H1 (cell line): ENCODE results near the gene CORO6. TPM values are rescaled to one million over a fixed set of nuclear protein-coding genes. Genes with fewer than 3 reads are reported as not detected.
A peak's percentile ranks its signal among the peaks of the same experiment; 100 is the strongest.

Experiments used
- BACH1 ChIP-seq: IDR thresholded peaks from 2 replicates; pipeline ENCODE4 v1.6.1; 2012; ENCODE audit warnings: low read length, improper control_type of control experiment
- CBX5 ChIP-seq: fragments of 300-800, 300-1000 bp; sonication (generic); IDR thresholded peaks from 2 replicates; pipeline ENCODE4 v1.7.1; 2016; ENCODE audit warnings: antibody characterized with exemption, low read length, low read depth
- CEBPB ChIP-seq: IDR thresholded peaks from 2 replicates; pipeline ENCODE4 v1.6.1; 2012; ENCODE audit warnings: low read depth, low read length
- CHD1 ChIP-seq: IDR thresholded peaks from 2 replicates; pipeline ENCODE4 v1.6.1; 2012; ENCODE audit warnings: low read depth, low read length, improper control_type of control experiment
- CHD2 ChIP-seq: IDR thresholded peaks from 2 replicates; pipeline ENCODE4 v1.6.1; 2012; ENCODE audit warnings: low read length, improper control_type of control experiment
- CTBP2 ChIP-seq: IDR thresholded peaks from 2 replicates; pipeline ENCODE4 v1.7.0; 2011; ENCODE audit warnings: borderline replicate concordance, mild to moderate bottlenecking, moderate library complexity, mixed read lengths, low read length; ENCODE audit not compliant: insufficient read depth, insufficient read length
- GTF2F1 ChIP-seq: IDR thresholded peaks from 2 replicates; pipeline ENCODE4 v1.6.1; 2012; ENCODE audit warnings: low read depth, low read length, improper control_type of control experiment, borderline replicate concordance
- JUND ChIP-seq: IDR thresholded peaks from 2 replicates; pipeline ENCODE4 v1.6.1; 2011; ENCODE audit warnings: mild to moderate bottlenecking, improper control_type of control experiment, low read length
- MAFK ChIP-seq: IDR thresholded peaks from 2 replicates; pipeline ENCODE4 v1.6.1; 2012; ENCODE audit warnings: low read depth, mild to moderate bottlenecking, improper control_type of control experiment, low read length
- NRF1 ChIP-seq: IDR thresholded peaks from 2 replicates; pipeline ENCODE4 v1.6.1; 2011; ENCODE audit warnings: mild to moderate bottlenecking, low read depth, low read length, improper control_type of control experiment
- POLR2AphosphoS5 ChIP-seq: IDR thresholded peaks from 2 replicates; pipeline ENCODE4 v1.6.1; 2011; ENCODE audit warnings: low read depth, low read length
- RBBP5 ChIP-seq: IDR thresholded peaks from 2 replicates; pipeline ENCODE4 v1.7.1; 2012; ENCODE audit warnings: low read depth, mild to moderate bottlenecking, inconsistent platforms, low read length, moderate library complexity, borderline replicate concordance
- SAP30 ChIP-seq: fragments of 300-600 bp; sonication (generic); IDR thresholded peaks from 2 replicates; pipeline ENCODE4 v1.7.1; 2012; ENCODE audit warnings: low read length, moderate library complexity, mild to moderate bottlenecking, inconsistent platforms; ENCODE audit not compliant: insufficient read depth, insufficient replicate concordance
- SIN3A ChIP-seq, 2 experiments: IDR thresholded peaks in 1 of 2; conservative IDR thresholded peaks in 1 of 2; 2 replicates each; pipeline ENCODE4 v1.6.1; 2011 to 2012; ENCODE audit warnings: low read length in 2 of 2, improper control_type of control experiment in 1 of 2, low read depth in 1 of 2, mild to moderate bottlenecking in 1 of 2
- SIRT6 ChIP-seq: IDR thresholded peaks from one replicate; pipeline ENCODE4 v1.7.1; 2012; ENCODE audit warnings: low read length, inconsistent platforms
- SP2 ChIP-seq: IDR thresholded peaks from 2 replicates; pipeline ENCODE4 v1.6.1; 2012; ENCODE audit warnings: mild to moderate bottlenecking, low read length, inconsistent platforms
- SRF ChIP-seq: IDR thresholded peaks from 2 replicates; pipeline ENCODE4 v1.6.1; 2011; ENCODE audit warnings: mild to moderate bottlenecking, low read depth, low read length, moderate library complexity
- TAF1 ChIP-seq: IDR thresholded peaks from 2 replicates; pipeline ENCODE4 v1.6.1; 2011; ENCODE audit warnings: mild to moderate bottlenecking, low read depth, low read length
- TCF12 ChIP-seq: IDR thresholded peaks from 2 replicates; pipeline ENCODE4 v1.6.1; 2011; ENCODE audit warnings: low read depth, mild to moderate bottlenecking, low read length
- TEAD4 ChIP-seq: IDR thresholded peaks from 2 replicates; pipeline ENCODE4 v1.6.1; 2012; ENCODE audit warnings: low read depth, low read length, inconsistent platforms, mixed read lengths
- polyA plus RNA-seq, 7 experiments: library from polyadenylated mRNA; depleted of rRNA in 3 of 7; stranded (reverse) in 5 of 7; unstranded in 2 of 7; fragments of >200 nt in 5 of 7; fragments of 200-250 nt in 2 of 7; gene quantifications; 1 replicate in 5 of 7; 2 replicates in 1 of 7; 4 replicates in 1 of 7; pipeline versions ENCODE4 v1.2.1 to v1.2.3, GENCODE V29; 2011 to 2013; ENCODE audit warnings: missing spikeins in 2 of 7, mixed read lengths in 2 of 7
- total RNA-seq: library from RNA; stranded (reverse); fragmentation: NEBNext Ultra II Directional; extraction: Animal tissue kit (Norgen Biotek cat#: 25700); gene quantifications from 2 replicates; pipeline ENCODE4 v1.2.1, GENCODE V29; 2021
- TF ChIP-seq, protein P1 (sequence below): IDR thresholded peaks from 2 replicates; pipeline ENCODE4 v1.6.1; 2012; ENCODE audit warnings: low read length, inconsistent platforms
- TF ChIP-seq, protein P2 (sequence below): IDR thresholded peaks from 2 replicates; pipeline ENCODE4 v1.6.1; 2012; ENCODE audit warnings: inconsistent platforms

Gene CORO6
- total and polyA plus RNA-seq, 2 of the 8 experiments (the other 6 are each of a cell fraction or from before 2014, with no cell fraction given) = 2.5 to 8.6 TPM

DNA sequence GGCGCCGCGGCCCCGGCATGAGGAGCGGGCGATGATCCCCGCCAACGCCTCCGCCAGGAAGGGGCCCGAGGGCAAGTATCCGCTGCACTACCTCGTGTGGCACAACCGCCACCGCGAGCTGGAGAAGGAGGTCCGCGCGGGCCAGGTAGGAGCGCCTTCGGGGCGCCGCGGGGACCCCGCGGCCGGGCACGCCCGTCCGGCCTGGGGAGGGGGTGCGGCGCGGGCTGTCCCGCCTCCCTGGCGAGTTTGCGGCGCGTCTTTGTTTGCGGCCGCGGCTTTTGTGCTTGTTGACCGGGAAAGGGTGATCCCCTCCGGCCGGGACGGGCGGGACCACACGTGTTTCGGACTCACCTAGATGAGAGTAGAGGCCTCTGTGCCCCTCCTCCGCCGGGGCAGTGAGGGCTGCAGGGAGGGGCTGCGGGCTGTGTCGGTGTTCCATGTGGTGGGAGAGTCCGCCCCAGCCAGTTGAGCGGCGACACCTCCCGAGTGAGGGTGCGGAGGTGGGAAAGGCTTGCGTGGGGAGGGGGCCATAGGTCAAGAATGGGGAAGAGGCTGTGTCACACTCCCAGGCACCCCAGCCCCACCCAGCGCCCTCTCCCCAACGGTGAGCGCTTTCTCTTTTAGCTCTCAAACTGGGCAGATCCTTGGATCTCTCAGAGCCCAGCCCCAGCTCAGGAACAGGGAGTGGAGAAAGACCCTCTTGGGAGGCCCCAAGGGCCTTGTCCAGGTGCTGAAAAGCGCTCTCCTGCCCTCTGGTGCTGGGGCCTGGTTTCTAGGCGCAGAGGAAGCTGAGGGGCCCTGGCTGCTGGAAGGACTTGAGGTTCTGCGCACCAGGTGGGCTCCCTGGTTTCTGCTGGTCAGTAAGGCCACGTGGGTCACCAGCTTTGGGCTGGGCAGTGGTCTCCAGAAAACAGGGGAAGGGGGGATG lies 28.9 kb downstream of the CORO6 start (continued):
- TF ChIP-seq NRF1 (no peak), TCF12 (no peak), SAP30 (peak; percentile 100), CEBPB (no peak), CHD2 (0 out of 2 replicates have a peak, but pooled peaks have one; percentile 9), TEAD4 (no peak), SIN3A (conservative IDR thresholded peaks at IDR 0.05 in 1 of 2, IDR thresholded peaks at IDR 0.05 in 1 of 2; ENCODE audit: low read depth in 1 of 2, low read length in 2 of 2) (peak; percentile 100), TAF1 (no peak), BACH1 (no peak), SIRT6 (no peak), CHD1 (no peak), GTF2F1 (no peak), CTBP2 (no peak), SP2 (no peak), POLR2AphosphoS5 (no peak), JUND (no peak), CBX5 (no peak), RBBP5 (no peak), MAFK (no peak), SRF (no peak)
- TF ChIP-seq, protein P1, sequence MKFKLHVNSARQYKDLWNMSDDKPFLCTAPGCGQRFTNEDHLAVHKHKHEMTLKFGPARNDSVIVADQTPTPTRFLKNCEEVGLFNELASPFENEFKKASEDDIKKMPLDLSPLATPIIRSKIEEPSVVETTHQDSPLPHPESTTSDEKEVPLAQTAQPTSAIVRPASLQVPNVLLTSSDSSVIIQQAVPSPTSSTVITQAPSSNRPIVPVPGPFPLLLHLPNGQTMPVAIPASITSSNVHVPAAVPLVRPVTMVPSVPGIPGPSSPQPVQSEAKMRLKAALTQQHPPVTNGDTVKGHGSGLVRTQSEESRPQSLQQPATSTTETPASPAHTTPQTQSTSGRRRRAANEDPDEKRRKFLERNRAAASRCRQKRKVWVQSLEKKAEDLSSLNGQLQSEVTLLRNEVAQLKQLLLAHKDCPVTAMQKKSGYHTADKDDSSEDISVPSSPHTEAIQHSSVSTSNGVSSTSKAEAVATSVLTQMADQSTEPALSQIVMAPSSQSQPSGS = no peak
- TF ChIP-seq, protein P2, sequence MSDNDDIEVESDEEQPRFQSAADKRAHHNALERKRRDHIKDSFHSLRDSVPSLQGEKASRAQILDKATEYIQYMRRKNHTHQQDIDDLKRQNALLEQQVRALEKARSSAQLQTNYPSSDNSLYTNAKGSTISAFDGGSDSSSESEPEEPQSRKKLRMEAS = peak; percentile 23; the same call in 1 of the 2 replicates
